ENCODE results near the gene ARSG. TPM values are rescaled to one million over a fixed set of nuclear protein-coding genes. Genes with fewer than 3 reads are reported as not detected.

The ARSG gene
- total and polyA plus RNA-seq, 10 of the 15 experiments (the other 5 are each of a cell fraction or from before 2014, with no cell fraction given) = 2.9 to 13.5 (median 7.6) TPM

DNA sequence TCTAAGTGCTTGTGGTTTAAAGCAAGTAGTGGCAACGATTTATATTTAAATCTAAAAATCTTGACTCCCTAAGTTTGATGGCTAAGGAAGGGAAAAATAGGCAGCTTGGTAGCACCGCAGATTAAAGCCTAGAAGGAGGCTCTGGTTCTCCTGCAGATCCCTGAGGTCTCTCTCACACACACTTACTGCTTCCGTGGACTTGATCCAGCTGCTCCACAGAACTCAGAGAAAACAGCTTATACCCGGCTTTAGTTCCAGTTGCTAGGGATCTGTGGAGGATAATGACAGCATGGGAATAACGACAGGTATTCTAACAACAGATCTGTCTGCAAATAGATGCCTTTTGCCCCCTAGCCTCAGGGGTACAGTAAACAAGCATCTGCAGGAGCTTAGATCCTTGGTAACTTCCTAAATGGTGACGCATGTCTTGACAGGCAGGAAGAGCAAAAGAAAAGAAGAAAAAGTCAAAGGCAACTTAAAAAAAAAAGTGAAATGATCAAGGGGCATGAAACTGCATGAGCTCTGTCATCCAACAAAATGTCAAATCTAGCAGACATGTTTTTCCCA lies 161.5 kb downstream of the ARSG start:
- ATAC-seq (no peak), FAIRE-seq (no peak), DNase-seq (ENCODE audit: low read depth, low spot score) (no peak)
- Histone ChIP-seq H2AFZ (ENCODE audit: control insufficient read depth, low read depth, low read length) (no peak overlapping the region), H3K9ac (ENCODE audit: control insufficient read depth, insufficient read depth, low read length) (no peak overlapping the region), H3K9me3 (replicated peaks; ENCODE audit: control insufficient read depth, insufficient read depth, low read length) (no peaks in the 10 kb centered on the region; the same call in 2 of the 3 replicates), H3K27me3 (replicated peaks in 1 of 2; ENCODE audit: control insufficient read depth in 2 of 2, insufficient read depth in 2 of 2, low read length in 1 of 2) (no peaks in the 10 kb centered on the region), H4K20me1 (ENCODE audit: control insufficient read depth, insufficient read depth) (no peaks in the 10 kb centered on the region), H3K27ac (ENCODE audit: control insufficient read depth, insufficient read depth) (no peak overlapping the region), H3K4me3 (no peak overlapping the region), H3K4me1 (ENCODE audit: control insufficient read depth, insufficient read depth, low read length) (peaks cover 6% of the 10 kb centered on the region), H3K36me3 (ENCODE audit: control insufficient read depth in 2 of 2, insufficient read depth in 2 of 2, low read length in 1 of 2) (peaks cover 0 to 3% of the 10 kb centered on the region in 2 experiments; a peak in 2 of 4 replicates), H3K4me2 (ENCODE audit: control insufficient read depth, insufficient read depth) (no peak overlapping the region), H3K79me2 (ENCODE audit: control insufficient read depth, insufficient read depth, low read length) (peaks cover 8% of the 10 kb centered on the region; the same call in 1 of the 2 replicates)
- SMC1A ChIA-PET (ENCODE audit: uncharacterized antibody, unreplicated experiment) = interaction anchor here (0.6 to 16.2 kb wide), 7 partner anchors 9 to 656 kb away, joined by 3 to 288 read pairs (median 3); no protein-coding TSS in a partner anchor
- POLR2A ChIA-PET = interaction anchor here (1.1 to 1.8 kb wide), 3 partner anchors 10 to 412 kb away, joined by 3 to 8 read pairs (median 5); no protein-coding TSS in a partner anchor
- TF ChIP-seq NR2C1 (IDR thresholded peaks at IDR 0.05) = no peak
- TF ChIP-seq SMC3 (IDR thresholded peaks at IDR 0.05; ENCODE audit: borderline replicate concordance, low read length) = no peak
- TF ChIP-seq ZNF217 (IDR thresholded peaks at IDR 0.05) = no peak
- no peak for TF ChIP-seq TCF3 (IDR thresholded peaks at IDR 0.05; ENCODE audit: borderline replicate concordance, insufficient read depth, low read depth, low read length)
- TF ChIP-seq EGR1 (IDR thresholded peaks at IDR 0.05; ENCODE audit: borderline replicate concordance in 1 of 2, low read depth in 2 of 2, low read length in 2 of 2) = no peak
- TF ChIP-seq EED (IDR thresholded peaks at IDR 0.05; ENCODE audit: low read depth) = no peak
- no peak for TF ChIP-seq RCOR1 (conservative IDR thresholded peaks at IDR 0.05; ENCODE audit: low read depth, low read length)
- no peak for TF ChIP-seq MYC (IDR thresholded peaks at IDR 0.05; ENCODE audit: insufficient read depth, insufficient read length, insufficient replicate concordance, low read length, severe bottlenecking)
- TF ChIP-seq ZBED1 (IDR thresholded peaks at IDR 0.05; ENCODE audit: borderline replicate concordance) = no peak
- TF ChIP-seq, protein P1, sequence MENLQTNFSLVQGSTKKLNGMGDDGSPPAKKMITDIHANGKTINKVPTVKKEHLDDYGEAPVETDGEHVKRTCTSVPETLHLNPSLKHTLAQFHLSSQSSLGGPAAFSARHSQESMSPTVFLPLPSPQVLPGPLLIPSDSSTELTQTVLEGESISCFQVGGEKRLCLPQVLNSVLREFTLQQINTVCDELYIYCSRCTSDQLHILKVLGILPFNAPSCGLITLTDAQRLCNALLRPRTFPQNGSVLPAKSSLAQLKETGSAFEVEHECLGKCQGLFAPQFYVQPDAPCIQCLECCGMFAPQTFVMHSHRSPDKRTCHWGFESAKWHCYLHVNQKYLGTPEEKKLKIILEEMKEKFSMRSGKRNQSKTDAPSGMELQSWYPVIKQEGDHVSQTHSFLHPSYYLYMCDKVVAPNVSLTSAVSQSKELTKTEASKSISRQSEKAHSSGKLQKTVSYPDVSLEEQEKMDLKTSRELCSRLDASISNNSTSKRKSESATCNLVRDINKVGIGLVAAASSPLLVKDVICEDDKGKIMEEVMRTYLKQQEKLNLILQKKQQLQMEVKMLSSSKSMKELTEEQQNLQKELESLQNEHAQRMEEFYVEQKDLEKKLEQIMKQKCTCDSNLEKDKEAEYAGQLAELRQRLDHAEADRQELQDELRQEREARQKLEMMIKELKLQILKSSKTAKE (IDR thresholded peaks at IDR 0.05; ENCODE audit: low read depth, poor library complexity, severe bottlenecking) = no peak
- TF ChIP-seq TBL1XR1 (IDR thresholded peaks at IDR 0.05; ENCODE audit: low read depth, low read length) = no peak
- TF ChIP-seq POU2F2 (IDR thresholded peaks at IDR 0.05; ENCODE audit: borderline replicate concordance, low read depth, low read length) = no peak
- no peak for TF ChIP-seq RFX5 (IDR thresholded peaks at IDR 0.05; ENCODE audit: low read depth, low read length)
- WGBS (ENCODE audit: insufficient coverage, insufficient replicate concordance, low lambda C conversion rate, missing lambda C conversion rate) = 76% methylated on average over 6 of the region's 6 CpGs
- no TSS peak for BruUV-seq (replicated peaks)
- CTCF ChIA-PET = interaction anchor here (0.8 to 10.9 kb wide), 4 partner anchors 9 to 280 kb away, joined by 4 to 222 read pairs (median 6); no protein-coding TSS in a partner anchor
- RAD21 ChIA-PET (ENCODE audit: unreplicated experiment) = interaction anchor here (0.8 to 14.6 kb wide), 3 partner anchors 10 to 14 kb away, joined by 6 to 157 read pairs (median 8); no protein-coding TSS in a partner anchor
- intact Hi-C loops (cut with micrococcal nuclease; ENCODE audit: unreplicated experiment) (no loop called here), in situ Hi-C loops (cut with MboI) (no loop called here)
